NCI-H146 treated with DMSO at 0.1 percent for 48 hours (cell line): ENCODE measurements around the gene SNAPC1.

Source experiments
- DNase-seq: peaks from one replicate; lab custom pipeline; 2025; ENCODE audit not compliant: unreplicated experiment; lab: John Stamatoyannopoulos, UW

SNAPC1 gene

DNA sequence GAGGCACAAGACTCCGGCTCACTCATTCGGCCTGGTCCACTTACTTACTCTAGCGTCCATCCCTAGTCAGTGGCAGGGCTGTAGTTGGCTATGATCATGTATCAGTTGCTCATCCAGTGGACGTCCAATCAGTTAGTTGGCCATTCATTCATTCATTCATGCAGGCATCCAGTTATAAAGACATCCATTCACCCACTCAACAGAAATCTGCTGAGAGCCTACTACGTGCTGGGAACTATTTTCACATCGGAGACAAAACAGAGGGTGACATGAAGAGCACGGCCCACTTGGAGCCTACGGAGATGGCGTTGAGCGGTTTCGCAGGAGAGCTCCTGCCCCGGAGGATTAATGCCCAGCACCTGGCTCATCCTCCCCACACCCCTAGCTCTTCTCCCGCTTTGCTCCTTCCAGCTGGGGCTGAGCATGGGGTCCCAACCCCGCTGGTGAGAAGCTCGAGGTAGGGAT, 49.7 kb downstream of the SNAPC1 start:
- no peak for DNase-seq

DNA sequence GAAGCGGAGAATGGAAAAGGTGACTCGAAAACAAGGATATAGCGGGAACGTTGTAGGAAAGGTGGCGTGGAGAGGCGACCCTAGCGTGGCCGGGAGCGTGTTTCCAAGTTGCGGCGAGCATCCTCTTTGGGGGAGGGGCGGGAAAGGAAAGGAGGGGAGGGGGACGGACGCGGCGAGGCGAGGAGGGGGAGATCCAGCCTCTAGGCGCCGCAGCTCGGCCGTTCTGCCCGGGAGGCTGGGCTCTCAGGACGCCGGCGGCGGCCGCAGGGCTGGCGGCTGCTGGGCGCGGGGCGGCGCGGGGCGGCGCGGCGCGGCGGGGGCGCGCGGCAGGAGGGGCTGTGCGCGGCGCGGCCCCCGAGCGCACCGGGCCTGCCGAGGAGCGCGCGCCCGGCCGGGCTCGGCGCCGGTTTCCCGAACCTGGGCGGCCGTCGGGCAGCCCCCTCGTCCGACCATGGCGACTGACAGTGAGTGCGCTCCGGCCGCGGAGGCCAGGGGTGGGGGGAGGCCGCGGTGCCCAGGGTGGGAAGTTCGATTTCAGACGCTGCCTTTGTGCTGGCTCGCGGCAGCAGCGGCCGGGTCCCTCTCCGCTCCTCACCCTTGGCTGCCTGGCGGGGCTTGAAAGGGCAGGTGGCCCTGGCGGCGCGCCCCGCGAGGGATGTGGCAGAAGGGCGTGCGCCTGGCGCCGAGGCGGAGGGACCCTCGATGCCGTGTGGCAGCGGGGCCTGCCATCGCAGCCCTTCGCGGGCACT, 50.3 kb downstream of the SNAPC1 start, which contains the start of gene SYT16:
TSS of gene SYT16 (plus strand) at position 357 of the 749 bp plus-strand sequence.
- no peak for DNase-seq

DNA sequence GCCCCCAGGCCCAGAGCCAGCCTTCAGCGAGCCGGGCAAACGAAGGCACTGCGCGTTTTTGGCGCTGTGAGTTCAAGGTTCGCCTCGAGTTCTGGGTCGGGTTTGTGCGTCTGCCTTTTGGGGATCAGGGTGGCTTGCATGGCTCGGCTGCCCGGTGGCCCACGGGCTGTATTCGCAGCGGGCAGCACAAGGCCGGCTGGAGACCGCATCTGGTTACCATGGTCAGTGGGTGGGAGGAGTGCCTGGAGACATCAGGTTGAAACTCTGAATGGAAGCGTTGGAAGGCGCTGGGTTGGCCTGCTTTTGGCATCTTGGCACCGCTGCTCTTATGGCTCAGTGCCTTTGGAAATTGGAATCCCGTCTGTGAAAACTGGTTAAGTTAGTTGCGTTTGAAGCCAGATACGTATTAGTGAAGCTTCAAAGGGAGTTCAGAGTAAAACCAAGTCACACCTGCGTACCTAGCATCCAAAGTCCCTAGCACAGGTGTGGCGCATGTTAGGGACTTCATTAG, 50.9 kb downstream of the SNAPC1 start:
- DNase-seq, result no peak

DNA sequence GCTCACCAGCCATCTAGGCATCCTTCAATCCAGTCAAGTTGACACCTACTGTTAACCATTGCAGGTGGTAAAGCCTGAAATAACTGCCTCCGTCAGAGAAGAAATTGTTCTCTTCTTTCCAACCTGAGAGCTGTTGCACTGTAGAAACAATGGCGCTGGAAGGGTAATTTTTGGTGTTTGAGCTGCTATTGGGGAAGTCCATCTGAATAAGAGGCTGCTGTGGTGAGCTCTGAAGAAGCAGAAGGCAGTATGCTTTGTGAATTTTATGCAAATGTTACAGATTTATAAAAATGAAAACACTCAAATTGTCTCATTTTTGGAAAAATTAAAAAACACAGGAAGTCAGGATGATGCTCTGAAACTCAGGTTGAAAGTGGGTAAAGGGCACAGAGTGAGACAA, 60.2 kb downstream of the SNAPC1 start:
- DNase-seq, result no peak

DNA sequence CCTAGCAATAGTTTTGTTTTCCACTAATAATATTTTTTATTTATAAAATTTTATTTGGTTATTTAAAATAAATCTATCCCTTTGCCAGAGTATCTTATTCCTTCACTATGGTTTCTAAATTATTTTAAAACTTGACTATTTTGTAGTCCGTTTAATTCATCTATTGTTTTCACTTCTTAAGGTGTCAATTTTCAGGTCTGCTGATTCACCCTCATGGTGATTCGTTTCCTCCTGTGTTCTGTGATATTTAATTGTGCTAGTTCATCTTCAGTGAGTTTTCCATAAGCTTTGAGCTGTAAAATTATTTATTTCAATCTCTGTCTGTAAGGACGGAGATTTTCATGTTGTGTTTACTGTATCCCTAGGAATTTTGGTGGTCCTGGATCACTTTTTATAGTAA, 70.6 kb downstream of the SNAPC1 start:
- no peak for DNase-seq

DNA sequence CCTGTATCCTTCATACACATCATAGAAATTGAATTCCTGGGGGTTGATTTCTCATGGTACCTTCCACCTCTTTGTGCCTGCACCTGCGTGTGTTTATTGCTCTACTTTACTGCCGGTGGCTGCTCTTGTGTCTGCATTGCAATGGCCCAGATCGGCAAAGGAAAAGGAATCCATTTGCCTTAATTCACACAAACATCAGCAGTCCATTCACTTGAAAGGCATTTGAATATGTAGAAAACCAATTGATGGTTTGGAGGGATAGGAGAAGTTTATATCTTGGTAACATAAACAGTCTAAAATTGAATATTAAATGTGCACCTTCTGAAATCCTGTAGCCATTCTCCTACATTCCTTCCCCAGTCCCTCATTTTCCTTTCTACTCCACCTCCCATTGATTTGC, 74.0 kb downstream of the SNAPC1 start:
- DNase-seq, result no peak

DNA sequence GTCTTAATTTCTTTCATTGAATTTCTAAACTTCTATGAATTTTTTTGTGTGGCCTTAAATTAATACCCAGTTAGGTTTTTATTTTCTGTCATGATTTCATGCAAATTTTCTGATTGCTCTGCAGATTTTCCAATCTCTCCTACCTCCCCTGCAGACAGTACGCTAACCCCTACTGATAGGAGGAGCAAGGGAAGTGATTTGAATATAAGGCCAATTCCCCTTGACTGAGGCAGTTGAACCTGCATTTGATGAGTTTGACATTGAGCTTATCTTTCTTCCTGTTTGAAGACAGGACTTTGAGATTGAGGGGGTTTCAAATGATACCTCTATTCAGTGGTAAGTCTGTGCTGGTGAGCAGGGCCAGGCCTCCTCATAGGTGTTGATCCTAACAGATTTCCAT, 74.6 kb downstream of the SNAPC1 start:
- DNase-seq, result no peak

DNA sequence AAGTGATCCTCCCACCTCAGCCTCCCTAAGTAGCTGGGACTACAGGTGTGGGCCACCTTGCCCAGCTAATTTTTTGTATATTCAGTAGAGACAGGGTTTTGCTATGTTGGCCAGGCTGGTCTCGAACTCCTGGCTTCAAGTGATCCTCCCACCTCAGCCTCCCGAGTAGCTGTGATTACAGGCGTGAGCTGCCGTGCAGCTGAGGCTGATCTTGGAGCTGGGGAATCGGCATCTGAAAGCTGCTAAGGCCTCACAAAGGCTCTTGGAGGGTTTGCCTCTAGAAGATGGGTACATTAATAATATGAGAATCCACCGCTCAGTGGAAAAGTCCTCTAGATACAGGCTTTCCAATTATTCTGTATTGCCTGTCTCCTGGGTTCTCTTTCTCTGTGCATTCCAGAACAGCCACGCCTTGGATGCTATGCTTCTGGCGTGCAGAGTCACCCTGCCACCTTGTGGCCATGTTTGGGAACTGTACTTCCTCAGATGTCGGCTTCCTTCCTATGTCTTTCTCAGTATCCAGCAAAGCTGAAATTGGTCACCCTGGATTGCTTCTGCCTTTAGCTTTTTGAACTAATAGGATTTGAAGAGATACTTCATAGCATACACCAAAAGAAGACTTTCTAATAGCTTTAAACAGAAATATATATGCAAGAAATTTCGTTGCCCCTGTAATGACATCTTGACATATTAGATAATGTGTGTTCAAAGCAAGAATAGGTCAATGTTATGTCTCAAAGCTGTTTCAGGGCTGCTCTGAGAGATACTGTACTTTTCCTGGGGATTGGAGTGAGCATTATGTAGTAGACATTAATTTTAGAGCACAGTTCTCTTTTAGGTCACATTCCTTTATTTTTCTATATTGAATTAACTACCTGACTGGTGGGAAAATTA, 75.4 kb downstream of the SNAPC1 start:
- DNase-seq, result peak; percentile 17

DNA sequence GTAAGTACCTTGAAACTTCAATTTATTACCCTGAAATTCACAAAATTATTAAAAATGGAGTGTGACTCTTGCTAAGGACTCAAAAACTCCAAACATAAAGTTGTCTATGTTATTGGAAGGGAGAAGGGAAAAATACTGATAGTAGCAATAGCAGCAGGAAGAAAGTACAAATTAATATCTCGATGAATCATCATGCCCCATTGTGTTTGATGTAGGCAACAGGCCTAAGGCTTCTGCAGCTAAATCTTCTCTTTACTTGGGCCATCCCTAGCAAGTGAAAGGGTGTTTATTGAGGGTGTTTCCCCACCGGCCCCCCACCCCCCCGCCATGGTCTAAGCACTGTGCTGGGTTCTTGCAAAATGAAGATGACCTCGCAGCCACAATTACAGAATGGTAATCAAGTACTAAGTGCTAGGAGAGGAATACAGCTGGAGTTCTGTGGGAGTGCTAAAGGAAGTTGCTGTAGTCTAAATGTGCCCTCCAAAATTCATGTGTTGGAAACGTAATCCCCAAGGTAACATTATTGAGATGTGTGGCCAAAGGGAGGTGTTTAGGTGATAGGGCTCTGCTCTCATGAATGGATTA, 76.5 kb downstream of the SNAPC1 start:
- DNase-seq, result no peak

DNA sequence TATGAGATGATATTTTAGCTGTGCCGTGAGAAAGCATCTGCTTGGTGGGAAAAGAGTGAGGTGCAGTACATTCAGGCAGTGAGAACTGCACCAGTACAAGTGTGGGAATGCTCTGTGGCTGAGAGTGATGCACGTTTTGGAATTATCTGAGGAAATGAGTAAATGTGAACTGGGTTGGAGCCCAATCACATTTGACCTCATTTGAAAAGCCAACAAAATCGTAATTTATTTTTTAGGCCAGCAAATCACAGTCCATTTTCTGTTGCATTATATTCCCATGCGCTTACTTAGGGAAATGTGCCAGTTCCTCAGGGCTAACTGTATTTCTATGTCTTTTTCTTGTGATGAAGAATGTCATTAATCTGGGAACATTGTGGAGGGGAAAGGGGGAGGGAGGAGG, 77.3 kb downstream of the SNAPC1 start:
- DNase-seq, result no peak

DNA sequence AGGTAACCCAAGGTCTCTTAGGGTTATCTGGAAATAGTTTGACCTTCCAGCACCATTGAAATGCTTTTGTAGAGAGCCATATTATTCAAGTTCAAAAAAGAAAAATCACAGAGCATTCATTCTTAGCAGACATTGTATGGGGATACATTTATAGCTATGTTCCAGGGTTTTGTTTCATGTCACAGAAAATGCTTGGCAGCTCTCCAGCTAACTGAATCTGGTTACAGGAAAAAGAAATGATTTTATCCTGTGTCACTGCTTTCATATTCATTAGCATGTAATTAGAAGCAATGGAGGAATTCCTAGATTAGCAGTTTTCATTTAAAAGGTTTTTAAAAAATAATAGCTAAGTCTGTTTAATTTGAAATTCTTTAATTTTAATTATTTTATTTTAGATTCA, 78.9 kb downstream of the SNAPC1 start:
- DNase-seq, result no peak
